Neuronal stem cell (in vitro differentiated cells): ENCODE data around the gene FARP1.

ENCODE experiments used
- DNase-seq: peaks from one replicate; pipeline ENCODE4 v3.0.0-alpha.2; 2013; ENCODE audit warnings: low spot score
- H2AFZ ChIP-seq: one replicate; pipeline ENCODE4 v1.6.1; 2013; ENCODE audit warnings: mild to moderate bottlenecking, low read length, inconsistent platforms
- H2AK5ac ChIP-seq: 2 replicates; pipeline ENCODE4 v1.6.1; 2013; ENCODE audit warnings: low read depth, mild to moderate bottlenecking, inconsistent platforms, low read length, moderate library complexity, mixed read lengths
- H2BK120ac ChIP-seq: 2 replicates; pipeline ENCODE4 v1.6.1; 2013; ENCODE audit warnings: low read depth, mild to moderate bottlenecking, inconsistent platforms, low read length, moderate library complexity, mixed read lengths
- H2BK12ac ChIP-seq: one replicate; pipeline ENCODE4 v1.6.1; 2013; ENCODE audit warnings: low read length, inconsistent platforms
- H2BK15ac ChIP-seq: 2 replicates; pipeline ENCODE4 v1.6.1; 2013; ENCODE audit warnings: mild to moderate bottlenecking, low read length, inconsistent platforms, mixed read lengths
- H2BK5ac ChIP-seq: one replicate; pipeline ENCODE4 v1.6.1; 2013; ENCODE audit warnings: inconsistent platforms, mild to moderate bottlenecking, low read length, moderate library complexity
- H3K14ac ChIP-seq: one replicate; pipeline ENCODE4 v1.6.1; 2013; ENCODE audit warnings: low read length, inconsistent platforms
- H3K18ac ChIP-seq: 2 replicates; pipeline ENCODE4 v1.6.1; 2013; ENCODE audit warnings: low read length, inconsistent platforms
- H3K23ac ChIP-seq: 2 replicates; pipeline ENCODE4 v1.6.1; 2013; ENCODE audit warnings: low read depth, mild to moderate bottlenecking, mixed read lengths, low read length, inconsistent platforms; ENCODE audit not compliant: poor library complexity
- H3K27ac ChIP-seq: replicated peaks from 3 replicates; pipeline ENCODE4 v1.5.1; 2013; ENCODE audit warnings: low read length, inconsistent platforms
- H3K27me3 ChIP-seq, 3 experiments: 2 replicates each; pipeline ENCODE4 v1.6.1; 2013; ENCODE audit warnings: low read length in 3 of 3, mild to moderate bottlenecking in 2 of 3, inconsistent platforms in 1 of 3, low read depth in 1 of 3, mixed read lengths in 1 of 3, moderate library complexity in 1 of 3; ENCODE audit not compliant: control insufficient read depth in 3 of 3, insufficient read depth in 3 of 3
- H3K36me3 ChIP-seq, 2 donors: replicated peaks in 1 of 2; 2 replicates each; pipeline ENCODE4 v1.6.1; 2013; ENCODE audit warnings: low read length in 2 of 2; ENCODE audit not compliant: control insufficient read depth in 2 of 2, insufficient read depth in 2 of 2
- H3K4ac ChIP-seq: 2 replicates; pipeline ENCODE4 v1.6.1; 2013; ENCODE audit warnings: inconsistent platforms, mild to moderate bottlenecking, low read length, moderate library complexity
- H3K4me1 ChIP-seq, 2 donors: 1 replicate in 1 of 2; 2 replicates in 1 of 2; pipeline ENCODE4 v1.6.1; 2013; ENCODE audit warnings: low read length in 2 of 2, low read depth in 1 of 2; ENCODE audit not compliant: control insufficient read depth in 2 of 2, insufficient read depth in 1 of 2
- H3K4me2 ChIP-seq: one replicate; pipeline ENCODE4 v1.6.1; 2013; ENCODE audit warnings: mild to moderate bottlenecking, low read length, inconsistent platforms; ENCODE audit not compliant: insufficient read depth, poor library complexity, severe bottlenecking
- H3K4me3 ChIP-seq, 2 donors: 2 replicates each; pipeline ENCODE4 v1.5.1; 2013; ENCODE audit warnings: low read length in 2 of 2, mild to moderate bottlenecking in 2 of 2, inconsistent platforms in 1 of 2, moderate library complexity in 1 of 2
- H3K79me1 ChIP-seq: one replicate; pipeline ENCODE4 v1.6.1; 2013; ENCODE audit warnings: low read depth, mild to moderate bottlenecking, inconsistent platforms, low read length, moderate library complexity
- H3K9ac ChIP-seq: one replicate; pipeline ENCODE4 v1.6.1; 2013; ENCODE audit warnings: mild to moderate bottlenecking, low read depth, low read length, inconsistent platforms; ENCODE audit not compliant: poor library complexity
- H3K9me3 ChIP-seq, 2 donors: replicated peaks in 1 of 2; 2 replicates each; pipeline versions ENCODE3 to v1.6.1; 2013; ENCODE audit warnings: low read length in 2 of 2, mild to moderate bottlenecking in 2 of 2, inconsistent platforms in 1 of 2, low read depth in 1 of 2, mixed read lengths in 1 of 2, moderate library complexity in 1 of 2; ENCODE audit not compliant: control insufficient read depth in 2 of 2, insufficient read depth in 1 of 2
- H4K8ac ChIP-seq: one replicate; pipeline ENCODE4 v1.6.1; 2013; ENCODE audit warnings: low read depth, mild to moderate bottlenecking, inconsistent platforms, low read length, moderate library complexity
- H4K91ac ChIP-seq: one replicate; pipeline ENCODE4 v1.6.1; 2013; ENCODE audit warnings: low read length, low read depth, mild to moderate bottlenecking, inconsistent platforms; ENCODE audit not compliant: poor library complexity
- WGBS, 2 donors: extraction: QIAGEN DNeasy Blood & Tissue Kit; methylation state at CpG; one replicate each; pipeline ENCODE4 v1.1.7; 2013; ENCODE audit warnings: missing lambda C conversion rate in 2 of 2, mixed read lengths in 1 of 2; ENCODE audit not compliant: insufficient read length in 2 of 2, insufficient replicate concordance in 1 of 2; ENCODE audit errors: extremely low coverage in 2 of 2; 5-methylcytosine and 5-hydroxymethylcytosine counted together

Gene FARP1

GRCh38 chr13:98198683-98199082 lies 55.8 kb downstream of the FARP1 start:
- WGBS, 2 donors = no CpG with 5 or more reads among the region's 4 CpGs
- Histone ChIP-seq H2AK5ac (no peak overlapping the region), H3K4me2 (no peak overlapping the region), H3K23ac (no peak overlapping the region), H4K91ac (no peak overlapping the region), H3K9me3 (peaks cover 3 to 17% of the 10 kb centered on the region in 2 donors), H2BK5ac (no peak overlapping the region), H4K8ac (no peak overlapping the region), H3K4me1 (peaks cover 0 to 13% of the 10 kb centered on the region in 2 donors), H3K36me3 (peaks cover 3 to 16% of the 10 kb centered on the region in 2 donors), H3K14ac (no peak overlapping the region), H3K4me3 (no peak overlapping the region), H2BK120ac (no peak overlapping the region), H2AFZ (no peak overlapping the region), H3K27me3 (no peaks in the 10 kb centered on the region), H2BK15ac (no peak overlapping the region), H2BK12ac (no peak overlapping the region), H3K27ac (no peak overlapping the region), H3K79me1 (no peaks in the 10 kb centered on the region), H3K4ac (no peak overlapping the region), H3K9ac (no peak overlapping the region), H3K18ac (no peak overlapping the region)
- no peak for DNase-seq

- no peak overlapping the region for H3K4me3 ChIP-seq
Observed at GRCh38 chr13:98199480-98199879, 56.6 kb downstream of the FARP1 start.

GRCh38 chr13:98200211-98200878 lies 57.5 kb downstream of the FARP1 start:
- H2AFZ ChIP-seq = no peak overlapping the region
- H3K18ac ChIP-seq = no peak overlapping the region
- no peak overlapping the region for H3K9ac ChIP-seq
- H3K4me1 ChIP-seq = peaks cover 0 to 13% of the 10 kb centered on the region in 2 donors
- H4K91ac ChIP-seq = no peak overlapping the region
- H3K4ac ChIP-seq = no peak overlapping the region
- no peak for DNase-seq
- no peak overlapping the region for H3K4me2 ChIP-seq
- no peak overlapping the region for H2BK120ac ChIP-seq
- H4K8ac ChIP-seq = no peak overlapping the region
- H3K27me3 ChIP-seq = no peaks in the 10 kb centered on the region
- peaks cover 2% of the 10 kb centered on the region for H3K79me1 ChIP-seq
- H3K14ac ChIP-seq = no peak overlapping the region
- no peak overlapping the region for H2BK5ac ChIP-seq
- no peak overlapping the region for H2BK12ac ChIP-seq
- peaks cover 3 to 21% of the 10 kb centered on the region in 2 donors for H3K36me3 ChIP-seq
- no CpG with 5 or more reads among the region's 5 CpGs for WGBS, 2 donors
- H3K4me3 ChIP-seq = no peak overlapping the region
- H3K27ac ChIP-seq = no peak overlapping the region
- H2AK5ac ChIP-seq = no peak overlapping the region
- peaks cover 6 to 28% of the 10 kb centered on the region in 2 donors for H3K9me3 ChIP-seq
- H3K23ac ChIP-seq = no peak overlapping the region
- no peak overlapping the region for H2BK15ac ChIP-seq

More at GRCh38 chr13:98199480-98199879, 56.6 kb downstream of the FARP1 start:
- DNase-seq = no peak
- H3K79me1 ChIP-seq = peaks cover under 1% of the 10 kb centered on the region
- H4K91ac ChIP-seq = no peak overlapping the region
- H3K9ac ChIP-seq = no peak overlapping the region
- H3K23ac ChIP-seq = no peak overlapping the region
- peaks cover 3 to 25% of the 10 kb centered on the region in 2 donors for H3K9me3 ChIP-seq
- no peak overlapping the region for H2BK12ac ChIP-seq
- no CpG with 5 or more reads among the region's 4 CpGs for WGBS, 2 donors
- no peak overlapping the region for H2AFZ ChIP-seq
- peaks cover 3 to 21% of the 10 kb centered on the region in 2 donors for H3K36me3 ChIP-seq
- no peak overlapping the region for H2BK5ac ChIP-seq
- no peak overlapping the region for H3K4me2 ChIP-seq
- no peak overlapping the region for H3K14ac ChIP-seq
- H4K8ac ChIP-seq = no peak overlapping the region
- no peak overlapping the region for H3K4ac ChIP-seq
- no peak overlapping the region for H3K18ac ChIP-seq
- H2BK15ac ChIP-seq = no peak overlapping the region
- H3K27me3 ChIP-seq = no peaks in the 10 kb centered on the region
- H2AK5ac ChIP-seq = no peak overlapping the region
- no peak overlapping the region for H2BK120ac ChIP-seq
- H3K4me1 ChIP-seq = peaks cover 0 to 13% of the 10 kb centered on the region in 2 donors
- no peak overlapping the region for H3K27ac ChIP-seq

- H3K27ac ChIP-seq = no peak overlapping the region
- H3K9ac ChIP-seq = no peak overlapping the region
- H2AFZ ChIP-seq = no peak overlapping the region
- no peak overlapping the region for H3K4me2 ChIP-seq
- peaks cover 0 to 13% of the 10 kb centered on the region in 2 donors for H3K4me1 ChIP-seq
- no peak overlapping the region for H2BK12ac ChIP-seq
- no peak overlapping the region for H2BK5ac ChIP-seq
- peaks cover 8 to 31% of the 10 kb centered on the region in 2 donors for H3K9me3 ChIP-seq
- no peaks in the 10 kb centered on the region for H3K27me3 ChIP-seq
- no peak overlapping the region for H4K91ac ChIP-seq
- H3K4me3 ChIP-seq = no peak overlapping the region
- no peak overlapping the region for H3K4ac ChIP-seq
- H3K79me1 ChIP-seq = peaks cover 2% of the 10 kb centered on the region
- H2AK5ac ChIP-seq = no peak overlapping the region
- no peak overlapping the region for H2BK120ac ChIP-seq
- no peak overlapping the region for H3K23ac ChIP-seq
- H3K18ac ChIP-seq = no peak overlapping the region
- no CpG with 5 or more reads among the region's 8 CpGs for WGBS, 2 donors
- DNase-seq = no peak
- H4K8ac ChIP-seq = no peak overlapping the region
- no peak overlapping the region for H3K14ac ChIP-seq
- H3K36me3 ChIP-seq = peaks cover 3 to 21% of the 10 kb centered on the region in 2 donors
- H2BK15ac ChIP-seq = no peak overlapping the region
Observed at GRCh38 chr13:98201189-98201588, 58.3 kb downstream of the FARP1 start.
